Common myeloid progenitor, CD34-positive (primary cell): ENCODE results near the gene PAQR9.
A peak's percentile ranks its signal among the peaks of the same experiment; 100 is the strongest.

Source experiments
- CTCF ChIA-PET: fragments of 350-600 bp; sonication (Branson Sonifier 250); formaldehyde crosslinking; loops from one replicate; lab custom pipeline; 2021; ENCODE audit warnings: antibody characterized with exemption; lab: Charles Lee
- POLR2A ChIA-PET: fragments of 350-600 bp; sonication (Branson Sonifier 250); formaldehyde crosslinking; loops from one replicate; lab custom pipeline; 2021; ENCODE audit warnings: antibody characterized with exemption; lab: Charles Lee
- DNase-seq, 3 donors: peaks; one replicate each; pipeline versions ENCODE4 v3.0.0 to v3.0.0-alpha.2; 2013
- H3K27ac ChIP-seq, 2 experiments: 1 replicate in 1 of 2; 2 replicates in 1 of 2; pipeline ENCODE4 v1.7.0; 2013; ENCODE audit warnings: inconsistent platforms in 2 of 2, low read length in 2 of 2, mild to moderate bottlenecking in 2 of 2, low read depth in 1 of 2, moderate library complexity in 1 of 2; ENCODE audit not compliant: severe bottlenecking in 2 of 2, insufficient read depth in 1 of 2, poor library complexity in 1 of 2
- H3K27me3 ChIP-seq, 5 experiments: replicated peaks in 2 of 5; 1 replicate in 3 of 5; 2 replicates in 2 of 5; pipeline versions ENCODE4 v1.6.1 to v1.7.0; 2013; ENCODE audit warnings: low read length in 4 of 5, mild to moderate bottlenecking in 2 of 5, moderate library complexity in 2 of 5, inconsistent platforms in 1 of 5; ENCODE audit not compliant: insufficient read depth in 5 of 5, control insufficient read depth in 4 of 5
- H3K36me3 ChIP-seq, 4 experiments: 1 replicate in 2 of 4; 2 replicates in 2 of 4; pipeline versions ENCODE4 v1.6.1 to v1.7.0; 2013; ENCODE audit warnings: low read length in 3 of 4, control low read depth in 1 of 4, mild to moderate bottlenecking in 1 of 4; ENCODE audit not compliant: control insufficient read depth in 4 of 4, insufficient read depth in 4 of 4
- H3K4me1 ChIP-seq, 4 experiments: 1 replicate in 3 of 4; 2 replicates in 1 of 4; pipeline versions ENCODE4 v1.6.1 to v1.7.1; 2013; ENCODE audit warnings: low read length in 3 of 4, mild to moderate bottlenecking in 3 of 4, control low read depth in 1 of 4, inconsistent platforms in 1 of 4, moderate library complexity in 1 of 4; ENCODE audit not compliant: control insufficient read depth in 4 of 4, insufficient read depth in 4 of 4; ENCODE audit errors: control extremely low read depth in 1 of 4
- H3K4me3 ChIP-seq, 7 experiments: 1 replicate in 4 of 7; 2 replicates in 3 of 7; pipeline versions ENCODE4 v1.5.1 to v1.7.0; 2013; ENCODE audit warnings: mild to moderate bottlenecking in 7 of 7, low read length in 6 of 7, moderate library complexity in 6 of 7, inconsistent platforms in 2 of 7, low read depth in 2 of 7, control low read depth in 1 of 7; ENCODE audit not compliant: insufficient read depth in 4 of 7, control insufficient read depth in 1 of 7; ENCODE audit errors: extremely low read depth in 1 of 7
- H3K9me3 ChIP-seq, 5 experiments: 1 replicate in 4 of 5; 2 replicates in 1 of 5; pipeline versions ENCODE4 v1.6.1 to v1.7.1; 2013; ENCODE audit warnings: low read length in 4 of 5, mild to moderate bottlenecking in 2 of 5, inconsistent platforms in 1 of 5, low read depth in 1 of 5, moderate library complexity in 1 of 5; ENCODE audit not compliant: control insufficient read depth in 4 of 5, insufficient read depth in 2 of 5; ENCODE audit errors: control extremely low read depth in 1 of 5
- WGBS: methylation state at CpG from one replicate; pipeline ENCODE4 v1.1.5; 2013; ENCODE audit not compliant: insufficient coverage; 5-methylcytosine and 5-hydroxymethylcytosine counted together

PAQR9 gene

DNA sequence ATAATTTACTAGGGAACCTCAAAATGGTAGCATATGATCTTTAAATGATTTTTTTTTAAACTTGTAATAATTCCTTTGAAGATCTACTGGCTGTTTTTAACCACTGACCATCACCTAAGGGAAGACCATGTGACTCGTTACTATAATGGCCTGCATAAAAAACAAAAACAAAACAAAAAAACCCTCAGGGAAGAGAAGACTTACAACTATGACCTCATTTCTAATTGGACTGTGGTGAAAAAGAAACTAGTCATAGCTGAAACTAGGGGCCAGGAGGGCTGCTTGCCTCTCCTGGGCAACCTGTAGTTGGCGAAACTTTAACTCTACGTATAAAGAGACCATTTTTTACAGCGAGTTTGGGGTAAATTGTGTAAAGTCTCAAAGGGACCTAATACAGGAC is 23.0 kb downstream of the PAQR9 start:
- H3K27me3 ChIP-seq: peaks cover 0 to 4% (median 2%) of the 10 kb centered on the region in 5 experiments
- no peaks in the 10 kb centered on the region for H3K9me3 ChIP-seq
- H3K27ac ChIP-seq: no peak overlapping the region
- H3K4me1 ChIP-seq: no peaks in the 10 kb centered on the region
- no peak overlapping the region for H3K4me3 ChIP-seq
- 89% methylated on average over 4 of the region's 4 CpGs for whole genome bisulfite sequencing
- ChIA-PET CTCF (interaction anchor here (1.0 to 1.6 kb wide), 2 partner anchors 9 to 33 kb away, joined by 4 to 5 read pairs; no protein-coding TSS in a partner anchor), POLR2A (no interaction called here)
- no peak for DNase-seq
- H3K36me3 ChIP-seq: no peaks in the 10 kb centered on the region

DNA sequence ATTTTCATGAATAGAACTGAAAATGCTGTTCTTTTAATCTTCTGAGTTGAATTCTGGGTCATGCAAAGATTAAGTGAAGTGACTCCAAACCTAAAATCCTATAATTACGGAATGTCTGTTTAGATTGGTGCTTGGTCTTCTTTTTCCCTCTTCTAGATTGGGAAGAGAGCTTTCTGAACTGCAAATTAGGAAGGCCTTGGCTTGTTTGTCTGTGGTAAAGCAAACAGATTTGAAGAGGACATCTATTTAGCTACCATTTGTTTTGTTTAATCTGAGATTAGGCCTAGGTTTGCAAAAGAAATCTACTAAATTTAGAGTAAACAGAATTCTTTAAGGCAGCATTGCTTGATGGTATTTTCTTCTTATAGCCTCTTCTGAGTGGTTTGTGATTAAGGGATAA is 23.5 kb downstream of the PAQR9 start:
- ChIA-PET POLR2A (no interaction called here), CTCF (interaction anchor here (0.9 to 1.6 kb wide), 3 partner anchors 9 to 34 kb away, joined by 3 to 5 read pairs (median 4); no protein-coding TSS in a partner anchor)
- Histone ChIP-seq H3K4me1 (no peaks in the 10 kb centered on the region), H3K4me3 (no peak overlapping the region), H3K36me3 (no peaks in the 10 kb centered on the region), H3K27me3 (peaks cover 0 to 2% (median 2%) of the 10 kb centered on the region in 5 experiments), H3K9me3 (no peaks in the 10 kb centered on the region), H3K27ac (no peak overlapping the region)
- no peak for DNase-seq
- WGBS: no CpG with 5 or more reads among the region's 1 CpG

GRCh38 chr3:142935963-142936362 is 27.5 kb downstream of the PAQR9 start:
- CTCF ChIA-PET: interaction anchor here (1.0 to 1.1 kb wide), 2 partner anchors 13 to 16 kb away, joined by 3 to 4 read pairs; no protein-coding TSS in a partner anchor
- no peak for DNase-seq
- 100% methylated on average over 1 of the region's 5 CpGs for WGBS
- H3K4me1 ChIP-seq: no peaks in the 10 kb centered on the region
- POLR2A ChIA-PET: no interaction called here
- H3K4me3 ChIP-seq: no peak overlapping the region
- H3K36me3 ChIP-seq: no peaks in the 10 kb centered on the region
- no peaks in the 10 kb centered on the region for H3K9me3 ChIP-seq
- H3K27me3 ChIP-seq: peaks cover 0 to 2% (median 0%) of the 10 kb centered on the region in 5 experiments
- no peak overlapping the region for H3K27ac ChIP-seq

- WGBS: 100% methylated on average over 2 of the region's 3 CpGs
- DNase-seq: no peak
- H3K27me3 ChIP-seq: peaks cover 0 to 2% (median 0%) of the 10 kb centered on the region in 5 experiments
- H3K9me3 ChIP-seq: no peaks in the 10 kb centered on the region
- ChIA-PET POLR2A (no interaction called here), CTCF (no interaction called here)
- no peaks in the 10 kb centered on the region for H3K4me1 ChIP-seq
- no peak overlapping the region for H3K4me3 ChIP-seq
- no peaks in the 10 kb centered on the region for H3K36me3 ChIP-seq
- H3K27ac ChIP-seq: no peak overlapping the region
Measured at GRCh38 chr3:142934887-142935269, 28.6 kb downstream of the PAQR9 start.

DNA sequence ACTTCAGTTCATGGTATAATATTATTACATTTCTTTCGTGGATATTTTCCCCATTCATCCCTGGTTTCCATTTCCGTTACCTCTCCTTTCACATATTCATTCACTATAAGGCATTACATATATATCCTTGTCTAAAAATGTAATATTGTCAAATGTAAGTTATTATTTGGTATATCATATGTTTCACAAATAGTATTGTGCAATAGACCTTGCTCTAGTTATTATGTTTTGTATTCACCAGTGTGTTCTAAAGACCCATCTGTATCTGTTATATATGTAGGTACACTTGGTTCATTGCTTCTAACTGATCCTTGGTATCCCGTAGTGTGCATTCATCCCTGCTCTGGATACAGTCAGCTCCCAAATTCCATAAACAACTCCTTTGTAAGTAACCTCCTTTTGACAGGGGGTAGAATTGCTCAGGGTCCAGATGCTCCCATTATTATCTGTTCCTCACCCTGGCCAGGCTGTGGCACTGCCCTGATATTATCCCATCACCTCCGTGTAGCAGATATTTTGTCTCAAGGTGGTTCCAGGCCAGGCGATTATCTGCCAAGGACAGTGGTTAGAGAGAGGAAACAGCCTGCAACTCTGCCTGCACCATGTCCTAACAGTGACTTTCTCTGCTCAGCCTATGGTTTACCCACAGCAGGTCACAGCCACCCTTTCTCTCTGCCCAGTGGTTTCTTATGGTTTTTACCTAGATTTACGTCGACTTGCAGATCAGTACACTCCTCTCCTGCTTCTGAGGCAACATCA is 29.2 kb downstream of the PAQR9 start:
- ChIA-PET POLR2A (no interaction called here), CTCF (interaction anchor here (0.6 to 1.0 kb wide), 2 partner anchors 56 to 237 kb away, joined by 3 to 4 read pairs; no protein-coding TSS in a partner anchor)
- no peaks in the 10 kb centered on the region for H3K36me3 ChIP-seq
- H3K27ac ChIP-seq: no peak overlapping the region
- peak in 2 of 3 donors; percentile 11 to 45 for DNase-seq
- H3K4me3 ChIP-seq: no peak overlapping the region
- H3K4me1 ChIP-seq: no peaks in the 10 kb centered on the region
- WGBS: 100% methylated on average over 3 of the region's 7 CpGs
- H3K9me3 ChIP-seq: no peaks in the 10 kb centered on the region
- peaks cover 0 to 2% (median 0%) of the 10 kb centered on the region in 5 experiments for H3K27me3 ChIP-seq

DNA sequence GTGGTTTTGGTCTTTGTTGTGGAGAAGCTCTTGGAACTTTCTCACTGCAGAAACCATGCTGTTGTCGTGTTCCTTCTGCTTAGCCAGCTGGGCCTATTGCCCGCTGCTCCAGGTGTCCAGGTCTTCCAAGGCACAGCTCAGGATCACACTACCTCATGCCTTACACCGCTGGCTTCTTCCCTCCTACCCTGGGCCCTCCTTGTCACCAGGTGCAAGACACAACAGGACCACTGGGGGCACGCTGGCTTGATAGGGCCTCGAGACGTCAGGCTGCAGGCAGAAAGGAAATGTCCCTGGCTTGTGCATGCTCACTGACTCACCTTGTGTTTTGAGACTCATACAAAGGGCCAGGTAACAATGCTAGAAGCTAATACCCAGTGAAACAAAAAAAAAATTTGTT is 32.3 kb downstream of the PAQR9 start:
- ChIA-PET POLR2A (no interaction called here), CTCF (interaction anchor here (0.7 to 2.2 kb wide), 7 partner anchors 11 to 103 kb away, joined by 3 to 8 read pairs (median 3); no protein-coding TSS in a partner anchor)
- 78% methylated on average over 6 of the region's 6 CpGs for WGBS
- Histone ChIP-seq H3K27me3 (peaks cover 0 to 2% (median 0%) of the 10 kb centered on the region in 5 experiments), H3K9me3 (no peaks in the 10 kb centered on the region), H3K27ac (no peak overlapping the region), H3K4me1 (no peaks in the 10 kb centered on the region), H3K4me3 (no peak overlapping the region), H3K36me3 (no peaks in the 10 kb centered on the region)
- DNase-seq: peak in 2 of 3 donors; percentile 11 to 19

- POLR2A ChIA-PET: no interaction called here
- WGBS: 85% methylated on average over 2 of the region's 3 CpGs
Measured at GRCh38 chr3:142930463-142930862, 33.0 kb downstream of the PAQR9 start.

More at GRCh38 chr3:142930463-142930862, 33.0 kb downstream of the PAQR9 start:
- H3K4me1 ChIP-seq: no peaks in the 10 kb centered on the region
- no peaks in the 10 kb centered on the region for H3K9me3 ChIP-seq
- no peak overlapping the region for H3K4me3 ChIP-seq
- H3K27me3 ChIP-seq: peaks cover 0 to 2% (median 0%) of the 10 kb centered on the region in 5 experiments
- DNase-seq: no peak
- no peak overlapping the region for H3K27ac ChIP-seq
- no peaks in the 10 kb centered on the region for H3K36me3 ChIP-seq
- CTCF ChIA-PET: interaction anchor here (0.8 to 2.7 kb wide), 7 partner anchors 9 to 102 kb away, joined by 3 to 8 read pairs (median 3); no protein-coding TSS in a partner anchor
